ENCODE data around the gene ACBD7. TPM values are rescaled to one million over a fixed set of nuclear protein-coding genes. Genes with fewer than 3 reads are reported as not detected.
A peak's percentile ranks its signal among the peaks of the same experiment; 100 is the strongest.

Gene ACBD7
- total RNA-seq, 1 experiment from 2014 or later: 0.63 TPM

DNA sequence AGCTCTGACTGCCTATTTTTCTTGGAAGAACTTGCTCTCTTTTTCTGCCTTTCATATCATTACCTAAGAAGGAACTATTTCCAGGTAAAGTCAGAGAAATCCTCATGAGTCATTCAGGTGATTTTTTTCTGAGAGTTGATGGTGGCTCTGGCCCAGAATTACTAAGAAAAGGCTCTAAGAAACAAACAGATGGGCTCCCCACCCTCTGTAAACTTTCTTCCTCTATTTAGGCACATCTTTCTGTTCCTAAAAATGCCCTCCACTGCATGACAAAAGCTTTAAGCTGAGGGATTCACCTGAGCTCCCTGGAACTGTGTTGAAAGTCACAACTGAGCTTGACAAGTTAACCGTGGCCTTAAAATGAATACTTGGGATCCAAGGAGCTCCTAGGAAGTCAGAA, 43.2 kb downstream of the ACBD7 start:
- Mint-ChIP-seq H3K4me3 (ENCODE audit: unreplicated experiment) (no peak overlapping the region), H3K27ac (ENCODE audit: low read depth, unreplicated experiment) (no peak overlapping the region), H3K36me3 (ENCODE audit: insufficient read depth, unreplicated experiment) (no peaks in the 10 kb centered on the region), H3K27me3 (ENCODE audit: insufficient read depth, unreplicated experiment) (no peaks in the 10 kb centered on the region), H3K9me3 (ENCODE audit: unreplicated experiment) (peaks cover 8% of the 10 kb centered on the region), H3K4me1 (ENCODE audit: insufficient read depth, unreplicated experiment) (peaks cover 23% of the 10 kb centered on the region)
- TF ChIP-seq, protein P1, sequence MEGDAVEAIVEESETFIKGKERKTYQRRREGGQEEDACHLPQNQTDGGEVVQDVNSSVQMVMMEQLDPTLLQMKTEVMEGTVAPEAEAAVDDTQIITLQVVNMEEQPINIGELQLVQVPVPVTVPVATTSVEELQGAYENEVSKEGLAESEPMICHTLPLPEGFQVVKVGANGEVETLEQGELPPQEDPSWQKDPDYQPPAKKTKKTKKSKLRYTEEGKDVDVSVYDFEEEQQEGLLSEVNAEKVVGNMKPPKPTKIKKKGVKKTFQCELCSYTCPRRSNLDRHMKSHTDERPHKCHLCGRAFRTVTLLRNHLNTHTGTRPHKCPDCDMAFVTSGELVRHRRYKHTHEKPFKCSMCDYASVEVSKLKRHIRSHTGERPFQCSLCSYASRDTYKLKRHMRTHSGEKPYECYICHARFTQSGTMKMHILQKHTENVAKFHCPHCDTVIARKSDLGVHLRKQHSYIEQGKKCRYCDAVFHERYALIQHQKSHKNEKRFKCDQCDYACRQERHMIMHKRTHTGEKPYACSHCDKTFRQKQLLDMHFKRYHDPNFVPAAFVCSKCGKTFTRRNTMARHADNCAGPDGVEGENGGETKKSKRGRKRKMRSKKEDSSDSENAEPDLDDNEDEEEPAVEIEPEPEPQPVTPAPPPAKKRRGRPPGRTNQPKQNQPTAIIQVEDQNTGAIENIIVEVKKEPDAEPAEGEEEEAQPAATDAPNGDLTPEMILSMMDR (IDR thresholded peaks at IDR 0.05; ENCODE audit: unreplicated experiment): no peak
- no TSS peak for BruUV-seq (replicated peaks)
- CTCF ChIA-PET: interaction anchor here (1.2 kb wide), 1 partner anchor 46 kb away, joined by 3 read pairs; no protein-coding TSS in a partner anchor
- POLR2A ChIA-PET: interaction anchor here (0.6 to 0.7 kb wide), 2 partner anchors 24 to 116 kb away, joined by 3 to 4 read pairs; no protein-coding TSS in a partner anchor
- intact Hi-C loops (cut with micrococcal nuclease): no loop called here
- DNase-seq (ENCODE audit: unreplicated experiment): no peak

DNA sequence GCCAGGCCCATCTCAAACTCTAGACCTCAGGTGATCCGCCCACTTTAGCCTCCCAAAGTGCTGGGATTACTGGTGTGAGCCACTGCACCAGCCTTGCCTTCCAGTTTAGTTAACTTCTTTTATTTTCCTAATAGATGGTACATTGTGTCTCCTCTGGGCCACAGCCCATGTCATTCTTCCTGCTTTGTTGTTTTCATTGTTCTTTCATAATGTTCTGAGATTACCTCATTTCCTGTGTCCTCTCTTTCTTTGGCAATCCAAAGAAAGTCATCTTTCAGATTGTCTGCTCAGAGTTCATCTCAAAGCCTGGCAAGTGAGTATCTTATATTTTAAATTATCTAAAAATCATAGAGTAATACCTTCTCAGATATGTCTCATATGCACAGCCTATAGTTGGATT, 44.9 kb downstream of the ACBD7 start, which contains the start of gene OLAH:
TSS of gene OLAH (plus strand) at position 270 of the 400 bp plus-strand sequence. CDS start 3,346 bp downstream, outside the sequence.
- H3K4me1 Mint-ChIP-seq (ENCODE audit: insufficient read depth, unreplicated experiment): peaks cover 23% of the 10 kb centered on the region
- peak within 1 kb of the TSS; percentile 73 for H3K27ac Mint-ChIP-seq (ENCODE audit: low read depth, unreplicated experiment)
- intact Hi-C loops (cut with micrococcal nuclease): no loop called here
- no TSS peak for BruUV-seq (replicated peaks)
- peaks cover 8% of the 10 kb centered on the region for H3K9me3 Mint-ChIP-seq (ENCODE audit: unreplicated experiment)
- no peaks in the 10 kb centered on the region for H3K27me3 Mint-ChIP-seq (ENCODE audit: insufficient read depth, unreplicated experiment)
- ChIA-PET POLR2A (no interaction called here), CTCF (interaction anchor here (0.7 kb wide), 1 partner anchor 1776 kb away, joined by 3 read pairs; no protein-coding TSS in a partner anchor)
- no peak within 1 kb of the TSS for H3K4me3 Mint-ChIP-seq (ENCODE audit: unreplicated experiment)
- peak; percentile 27 for DNase-seq (ENCODE audit: unreplicated experiment)
- no peaks in the 10 kb centered on the region for H3K36me3 Mint-ChIP-seq (ENCODE audit: insufficient read depth, unreplicated experiment)
- TF ChIP-seq, protein P1 (IDR thresholded peaks at IDR 0.05; ENCODE audit: unreplicated experiment): no peak

DNA sequence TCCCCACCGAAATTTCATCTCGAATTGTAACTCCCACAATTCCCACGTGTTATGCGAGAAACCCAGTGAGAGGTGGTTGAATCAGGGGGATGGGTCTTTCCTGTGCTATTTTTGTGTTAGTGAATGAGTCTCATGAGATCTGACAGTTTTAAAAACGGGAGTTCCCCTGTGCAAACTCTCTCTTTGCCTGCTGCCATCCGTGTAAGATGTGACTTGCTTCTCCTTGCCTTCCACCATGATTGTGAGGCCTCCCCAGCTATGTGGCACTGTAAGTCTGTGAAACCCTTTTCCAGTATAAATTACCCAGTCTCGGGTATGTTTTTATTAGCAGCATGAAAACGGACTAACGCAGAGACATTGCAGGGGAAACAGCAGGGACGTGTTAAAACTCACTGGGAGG, 50.2 kb downstream of the ACBD7 start:
- Mint-ChIP-seq H3K27ac (ENCODE audit: low read depth, unreplicated experiment) (no peak overlapping the region), H3K27me3 (ENCODE audit: insufficient read depth, unreplicated experiment) (no peaks in the 10 kb centered on the region), H3K4me3 (ENCODE audit: unreplicated experiment) (no peak overlapping the region), H3K4me1 (ENCODE audit: insufficient read depth, unreplicated experiment) (peaks cover under 1% of the 10 kb centered on the region), H3K9me3 (ENCODE audit: unreplicated experiment) (peaks cover 2% of the 10 kb centered on the region), H3K36me3 (ENCODE audit: insufficient read depth, unreplicated experiment) (no peaks in the 10 kb centered on the region)
- CTCF ChIA-PET: no interaction called here
- no TSS peak for BruUV-seq (replicated peaks)
- TF ChIP-seq, protein P1 (IDR thresholded peaks at IDR 0.05; ENCODE audit: unreplicated experiment): no peak
- no peak for DNase-seq (ENCODE audit: unreplicated experiment)
- intact Hi-C loops (cut with micrococcal nuclease): no loop called here
- POLR2A ChIA-PET: no interaction called here

DNA sequence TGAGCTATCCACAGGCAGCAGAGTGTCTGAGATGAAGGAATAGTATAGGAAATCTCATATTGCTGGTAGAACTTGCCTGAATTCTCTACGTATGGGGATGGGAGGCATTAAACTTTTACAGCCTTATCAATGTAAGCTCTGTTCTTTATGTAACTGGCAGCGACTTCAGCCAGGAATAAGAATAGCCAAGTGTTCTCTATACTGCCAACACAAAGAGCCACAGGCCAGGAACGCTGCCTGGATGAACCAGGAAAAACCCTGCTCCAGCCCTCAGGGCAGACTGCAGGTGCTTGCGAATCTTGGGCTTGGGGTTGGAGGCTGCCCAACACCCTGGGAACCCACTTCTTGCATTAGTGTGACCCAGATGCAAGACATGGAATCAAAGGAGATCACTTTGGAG, 50.9 kb downstream of the ACBD7 start:
- POLR2A ChIA-PET: interaction anchor here (0.7 kb wide), 1 partner anchor 335 kb away, joined by 3 read pairs; no protein-coding TSS in a partner anchor
- Mint-ChIP-seq H3K36me3 (ENCODE audit: insufficient read depth, unreplicated experiment) (no peaks in the 10 kb centered on the region), H3K27me3 (ENCODE audit: insufficient read depth, unreplicated experiment) (no peaks in the 10 kb centered on the region), H3K27ac (ENCODE audit: low read depth, unreplicated experiment) (no peak overlapping the region), H3K4me3 (ENCODE audit: unreplicated experiment) (no peak overlapping the region), H3K9me3 (ENCODE audit: unreplicated experiment) (no peaks in the 10 kb centered on the region), H3K4me1 (ENCODE audit: insufficient read depth, unreplicated experiment) (no peaks in the 10 kb centered on the region)
- TF ChIP-seq, protein P1 (IDR thresholded peaks at IDR 0.05; ENCODE audit: unreplicated experiment): no peak
- intact Hi-C loops (cut with micrococcal nuclease): no loop called here
- no peak for DNase-seq (ENCODE audit: unreplicated experiment)
- BruUV-seq (replicated peaks): no TSS peak
- CTCF ChIA-PET: interaction anchor here (0.6 to 0.7 kb wide), 3 partner anchors 15 to 84 kb away, joined by 3 to 7 read pairs (median 3); partner anchors contain the start of gene DCLRE1C
